Measurements from ENCODE around the gene MGST2. TPM values are rescaled to one million over a fixed set of nuclear protein-coding genes. Genes with fewer than 3 reads are reported as not detected.

The MGST2 gene
- total RNA-seq, 2 experiments from 2014 or later, result 0.70 to 3.0 TPM

DNA sequence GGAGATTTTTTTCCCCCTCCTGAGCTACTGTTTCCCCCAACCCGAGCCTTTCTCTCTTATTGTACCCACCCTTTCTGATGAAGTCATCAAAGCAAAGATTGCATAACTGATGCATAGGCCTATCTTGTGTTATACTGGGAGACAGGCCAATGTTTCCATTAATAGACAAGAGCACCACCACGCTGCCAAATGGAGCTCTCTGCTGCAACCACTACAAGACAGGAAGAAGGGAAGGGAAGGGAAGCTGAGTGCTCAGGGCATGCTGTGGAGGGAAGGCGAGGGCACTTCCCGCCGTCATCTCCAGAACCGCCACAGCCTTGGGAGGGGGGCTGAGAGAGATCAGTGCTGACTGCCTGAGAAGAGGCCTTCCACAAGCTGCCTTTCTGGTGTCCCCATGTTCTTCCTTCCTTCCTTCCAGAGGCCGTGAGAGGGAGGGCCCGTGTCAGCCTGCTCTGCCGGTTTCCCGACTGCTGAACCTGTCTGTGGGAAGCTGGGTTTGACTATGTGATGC lies 75.0 kb downstream of the MGST2 start:
- Histone ChIP-seq H3K4me1 (ENCODE audit: insufficient read depth, low read length) (peaks cover under 1% of the 10 kb centered on the region), H3K4me3 (ENCODE audit: low read length) (no peak overlapping the region), H3K9me3 (ENCODE audit: control insufficient read depth in 1 of 2, insufficient read depth in 1 of 2, low read length in 2 of 2) (no peaks in the 10 kb centered on the region), H3K27ac (ENCODE audit: low read depth in 1 of 2, low read length in 2 of 2) (no peak overlapping the region), H3K27me3 (ENCODE audit: control insufficient read depth in 1 of 2, insufficient read depth in 2 of 2, low read length in 2 of 2) (peaks cover 5 to 22% of the 10 kb centered on the region in 2 experiments), H3K36me3 (ENCODE audit: insufficient read depth, low read length) (no peaks in the 10 kb centered on the region)
- ChIA-PET POLR2A (interaction anchor here (0.5 kb wide), 1 partner anchor 10 kb away, joined by 3 read pairs; no protein-coding TSS in a partner anchor), CTCF (no interaction called here)
- H3K27me3 Mint-ChIP-seq, result peaks cover 35% of the 10 kb centered on the region
- H3K27ac Mint-ChIP-seq, result no peak overlapping the region
- no peaks in the 10 kb centered on the region for H3K9me3 Mint-ChIP-seq
- peaks cover 4% of the 10 kb centered on the region for H3K4me1 Mint-ChIP-seq (ENCODE audit: low read depth)
- no peak for TF ChIP-seq CTCF (IDR thresholded peaks at IDR 0.05)
- H3K36me3 Mint-ChIP-seq (ENCODE audit: low read depth), result no peaks in the 10 kb centered on the region
- H3K4me3 Mint-ChIP-seq, result no peak overlapping the region
- ATAC-seq (ENCODE audit: poor library complexity) (no peak), DNase-seq (peak in 2 of 14 experiments; percentile 28 to 41)
- intact Hi-C loops (cut with DNase I, micrococcal nuclease), result no loop called here

GRCh38 chr4:139743027-139743426 lies 77.4 kb downstream of the MGST2 start:
- no peaks in the 10 kb centered on the region for H3K9me3 ChIP-seq (ENCODE audit: control insufficient read depth in 1 of 2, insufficient read depth in 1 of 2, low read length in 2 of 2)
- DNase-seq (no peak), ATAC-seq (ENCODE audit: poor library complexity) (no peak)
- Mint-ChIP-seq H3K36me3 (ENCODE audit: low read depth) (no peaks in the 10 kb centered on the region), H3K9me3 (no peaks in the 10 kb centered on the region), H3K4me3 (no peak overlapping the region), H3K27me3 (peaks cover 11% of the 10 kb centered on the region), H3K4me1 (ENCODE audit: low read depth) (no peaks in the 10 kb centered on the region), H3K27ac (no peak overlapping the region)
- H3K27ac ChIP-seq (ENCODE audit: low read depth in 1 of 2, low read length in 2 of 2), result no peak overlapping the region
- ChIA-PET POLR2A (no interaction called here), CTCF (no interaction called here)
- H3K4me3 ChIP-seq (ENCODE audit: low read length), result no peak overlapping the region
- TF ChIP-seq CTCF (IDR thresholded peaks at IDR 0.05), result no peak
- no peaks in the 10 kb centered on the region for H3K27me3 ChIP-seq (ENCODE audit: control insufficient read depth in 1 of 2, insufficient read depth in 2 of 2, low read length in 2 of 2)
- H3K36me3 ChIP-seq (ENCODE audit: insufficient read depth, low read length), result no peaks in the 10 kb centered on the region
- no peaks in the 10 kb centered on the region for H3K4me1 ChIP-seq (ENCODE audit: insufficient read depth, low read length)
- intact Hi-C loops (cut with DNase I, micrococcal nuclease), result no loop called here

DNA sequence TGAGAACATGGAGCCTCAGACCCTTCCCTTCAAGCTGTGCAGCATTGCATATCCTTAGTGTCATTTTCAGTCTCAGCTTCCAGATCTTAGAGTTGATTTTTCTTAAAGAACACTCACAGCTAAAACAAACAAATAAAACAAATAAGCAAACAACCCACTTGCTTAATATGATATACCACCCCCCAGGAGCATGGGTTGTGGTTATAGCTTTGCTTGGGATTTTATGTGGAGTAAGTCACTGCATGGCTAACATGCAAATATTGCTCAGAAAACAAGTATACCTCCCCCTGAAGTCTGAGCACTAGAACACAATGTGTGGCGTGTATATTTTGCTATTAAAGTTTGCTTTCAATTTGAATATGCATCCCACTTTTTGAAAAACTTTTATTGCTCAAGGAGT lies 78.6 kb downstream of the MGST2 start:
- CTCF ChIA-PET, result no interaction called here
- Histone ChIP-seq H3K36me3 (ENCODE audit: insufficient read depth, low read length) (no peaks in the 10 kb centered on the region), H3K4me1 (ENCODE audit: insufficient read depth, low read length) (no peaks in the 10 kb centered on the region), H3K9me3 (ENCODE audit: control insufficient read depth in 1 of 2, insufficient read depth in 1 of 2, low read length in 2 of 2) (no peaks in the 10 kb centered on the region), H3K4me3 (ENCODE audit: low read length) (no peak overlapping the region), H3K27me3 (ENCODE audit: control insufficient read depth in 1 of 2, insufficient read depth in 2 of 2, low read length in 2 of 2) (no peaks in the 10 kb centered on the region), H3K27ac (ENCODE audit: low read depth in 1 of 2, low read length in 2 of 2) (no peak overlapping the region)
- Mint-ChIP-seq H3K9me3 (no peaks in the 10 kb centered on the region), H3K36me3 (ENCODE audit: low read depth) (no peaks in the 10 kb centered on the region), H3K27ac (no peak overlapping the region), H3K4me3 (no peak overlapping the region), H3K27me3 (peaks cover 2% of the 10 kb centered on the region), H3K4me1 (ENCODE audit: low read depth) (no peaks in the 10 kb centered on the region)
- TF ChIP-seq CTCF (IDR thresholded peaks at IDR 0.05), result no peak
- DNase-seq, result no peak
- intact Hi-C loops (cut with DNase I, micrococcal nuclease), result no loop called here
- no peak for ATAC-seq (ENCODE audit: poor library complexity)
- POLR2A ChIA-PET, result no interaction called here

All from CD4-positive, alpha-beta T cell (primary cell).